ENCODE measurements around the gene ZNF277.

ZNF277 gene

DNA sequence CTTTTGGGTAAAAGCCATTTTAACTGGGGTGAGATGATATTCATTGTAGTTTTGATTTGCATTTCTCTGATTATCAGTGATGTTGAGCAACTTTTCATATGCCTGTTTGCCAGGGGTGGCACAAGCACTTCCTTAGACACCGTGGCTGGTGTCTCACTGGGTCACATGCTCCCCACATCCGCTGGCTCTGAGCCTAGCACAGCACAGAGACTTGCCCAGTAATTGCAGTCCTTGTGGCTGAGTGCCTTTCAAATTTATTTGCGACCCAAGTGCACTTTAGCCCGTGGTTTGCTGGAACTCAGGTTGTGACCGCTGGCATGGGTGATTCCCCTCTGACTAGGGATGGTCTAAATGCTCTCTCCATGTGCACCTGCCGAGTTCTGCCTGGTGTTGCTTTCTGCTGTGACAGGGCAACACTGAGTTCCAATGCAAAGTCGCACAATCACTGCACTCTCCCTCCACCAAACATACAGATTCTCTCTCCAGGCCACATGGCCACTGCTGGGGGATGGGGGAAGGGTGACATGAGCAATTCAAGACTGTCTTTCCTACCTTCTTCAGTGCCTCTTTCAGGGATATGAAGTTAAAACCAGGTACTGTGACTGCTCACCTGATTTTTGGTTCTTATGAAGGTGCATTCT, 66.5 kb downstream of the ZNF277 start:
- no peak for TF ChIP-seq CTCF (IDR thresholded peaks at IDR 0.05)

GRCh38 chr7:112279042-112279441, 72.5 kb downstream of the ZNF277 start:
- no peak for TF ChIP-seq CTCF (IDR thresholded peaks at IDR 0.05)

DNA sequence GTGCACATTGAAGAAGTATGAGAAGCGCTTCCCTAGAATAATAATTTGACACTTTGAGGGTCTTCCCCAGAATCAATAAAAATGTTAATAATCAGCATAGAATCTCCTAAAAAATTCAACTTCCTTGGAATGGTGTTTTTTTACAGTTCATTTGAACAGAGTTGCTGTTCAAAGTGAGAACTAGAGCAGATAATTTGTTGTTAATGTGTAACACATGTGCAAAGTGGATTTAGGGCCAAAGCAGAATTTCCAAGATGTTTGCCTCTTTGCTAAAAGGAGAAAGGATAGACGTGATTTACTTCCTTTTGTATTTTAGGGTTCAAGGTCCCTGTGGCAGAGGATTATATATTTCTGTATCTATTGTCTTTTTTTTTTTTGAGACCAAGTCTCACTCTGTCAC, 73.8 kb downstream of the ZNF277 start:
- TF ChIP-seq CTCF (IDR thresholded peaks at IDR 0.05): no peak

DNA sequence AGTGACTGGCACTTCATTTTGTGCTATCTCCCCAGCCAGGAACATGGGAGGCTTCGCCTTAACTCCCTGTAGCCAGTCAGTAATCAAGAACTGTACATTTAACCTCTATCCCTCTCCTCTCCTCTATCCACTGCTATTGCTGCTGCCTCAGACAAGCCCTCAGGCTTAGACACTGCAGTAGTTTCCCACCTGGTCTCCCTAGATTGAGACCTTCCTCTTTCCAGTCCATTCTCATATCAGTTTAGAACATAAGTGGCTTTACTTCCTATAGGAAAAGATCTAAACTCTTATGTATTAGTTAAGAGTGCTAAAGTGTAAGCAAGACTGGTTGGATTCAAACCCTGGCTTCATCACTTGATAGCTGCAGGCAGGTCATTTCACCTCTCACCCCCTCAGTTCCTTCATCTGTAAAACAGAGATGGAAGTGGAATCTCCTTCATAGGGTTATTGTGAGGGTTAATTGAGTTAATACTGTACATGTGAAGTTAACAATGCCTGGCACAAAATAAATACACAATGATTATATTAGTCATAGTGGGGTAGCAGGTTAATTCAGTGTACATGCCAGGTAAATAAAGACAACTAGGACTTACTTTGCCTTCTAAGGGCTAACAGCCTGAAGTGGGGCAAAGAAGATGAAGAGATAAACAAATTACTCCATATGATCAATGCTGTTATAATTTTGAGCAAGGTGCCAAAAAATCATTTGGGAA, 76.1 kb downstream of the ZNF277 start:
- no peak for TF ChIP-seq CTCF (IDR thresholded peaks at IDR 0.05)

- no peak for TF ChIP-seq CTCF (IDR thresholded peaks at IDR 0.05)
Measured at GRCh38 chr7:112283382-112283910, 77.0 kb downstream of the ZNF277 start.

DNA sequence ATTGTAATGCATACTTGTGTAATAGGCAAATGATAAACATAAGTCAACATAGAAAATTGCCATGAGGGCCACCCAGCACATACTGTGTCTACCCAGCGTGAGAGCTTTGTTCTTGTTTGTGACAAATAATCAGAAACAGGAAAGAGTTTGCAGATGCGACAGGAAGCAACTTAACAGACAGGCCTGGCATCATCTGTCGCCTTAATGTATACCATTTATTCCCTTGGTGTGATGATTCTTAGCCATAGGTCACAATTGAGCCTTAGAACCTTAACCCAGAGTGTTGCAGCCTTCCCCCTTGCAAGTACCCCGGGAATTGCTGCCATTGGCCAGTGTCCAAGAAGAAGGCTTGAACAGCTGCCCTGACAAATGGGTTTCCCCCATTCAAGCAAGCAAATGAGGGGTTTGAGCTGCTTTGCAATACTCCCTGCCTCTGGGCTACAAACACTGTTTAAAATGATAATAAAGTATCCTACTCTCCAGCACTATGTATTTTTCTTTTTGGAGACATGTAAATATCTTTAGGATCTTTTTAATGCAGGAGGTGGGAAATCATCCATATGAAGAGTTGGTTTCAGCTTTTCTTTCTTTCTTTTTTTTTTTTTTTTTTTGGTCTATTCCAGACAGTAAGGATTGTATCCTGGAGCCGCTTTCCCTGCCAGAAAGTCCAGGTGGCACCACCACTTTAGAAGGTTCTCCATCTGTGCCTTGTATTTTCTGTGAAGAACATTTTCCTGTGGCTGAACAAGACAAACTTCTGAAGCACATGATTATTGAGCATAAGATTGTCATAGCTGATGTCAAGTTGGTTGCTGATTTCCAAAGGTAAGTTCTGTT, 80.0 kb downstream of the ZNF277 start:
- no peak for TF ChIP-seq CTCF (IDR thresholded peaks at IDR 0.05)

DNA sequence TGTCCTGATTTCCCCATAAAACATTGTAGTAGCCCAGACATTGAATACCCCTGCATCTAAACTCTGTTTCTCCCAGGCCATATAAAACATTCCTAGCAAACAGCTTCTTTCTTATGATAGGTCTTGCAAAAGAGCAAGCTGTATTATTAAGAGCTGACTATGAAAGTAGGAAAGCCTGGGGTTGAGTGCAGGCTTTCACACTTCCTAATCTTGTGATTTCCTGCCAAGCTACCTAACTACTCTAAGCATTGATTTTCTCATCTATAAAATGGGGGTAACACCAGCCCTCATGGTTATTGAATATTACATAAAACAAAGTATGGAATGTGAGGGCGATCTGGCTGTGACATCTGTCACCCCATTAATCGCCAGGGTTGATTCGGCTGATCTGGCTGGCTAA, 81.8 kb downstream of the ZNF277 start:
- no peak for TF ChIP-seq CTCF (IDR thresholded peaks at IDR 0.05)
